Endothelial cell (in vitro differentiated cells): ENCODE measurements around the gene PRKG1. TPM values are rescaled to one million over a fixed set of nuclear protein-coding genes. Genes with fewer than 3 reads are reported as not detected.

Experiments used
- DNase-seq: peaks from one replicate; pipeline ENCODE4 v3.0.0; 2021; ENCODE audit warnings: low spot score
- H3K27ac Mint-ChIP-seq: one replicate; pipeline ENCODE4 v1.8.0; 2021; ENCODE audit warnings: mixed read lengths, inconsistent platforms; ENCODE audit not compliant: unreplicated experiment
- H3K27me3 Mint-ChIP-seq: one replicate; pipeline ENCODE4 v1.8.0; 2021; ENCODE audit warnings: mild to moderate bottlenecking, moderate library complexity, mixed read lengths, inconsistent platforms; ENCODE audit not compliant: unreplicated experiment
- H3K36me3 Mint-ChIP-seq: one replicate; pipeline ENCODE4 v1.8.0; 2021; ENCODE audit warnings: mild to moderate bottlenecking, low read depth, mixed read lengths, inconsistent platforms; ENCODE audit not compliant: unreplicated experiment
- H3K4me1 Mint-ChIP-seq: one replicate; pipeline ENCODE4 v1.8.0; 2021; ENCODE audit warnings: mild to moderate bottlenecking, mixed read lengths, inconsistent platforms; ENCODE audit not compliant: unreplicated experiment
- H3K4me3 Mint-ChIP-seq: one replicate; pipeline ENCODE4 v1.8.0; 2021; ENCODE audit warnings: mild to moderate bottlenecking, mixed read lengths, inconsistent platforms; ENCODE audit not compliant: unreplicated experiment
- H3K9me3 Mint-ChIP-seq: one replicate; pipeline ENCODE4 v1.8.0; 2021; ENCODE audit warnings: mixed read lengths, inconsistent platforms; ENCODE audit not compliant: unreplicated experiment
- CTCF ChIP-seq: fragments of 200-600 bp; sonication (generic); IDR thresholded peaks from one replicate; pipeline ENCODE4 v1.5.0; 2021; ENCODE audit warnings: antibody characterized with exemption; ENCODE audit not compliant: unreplicated experiment
- total RNA-seq: library from RNA; stranded (reverse); fragmentation: NEBNext Ultra II Directional; extraction: Animal tissue kit (Norgen Biotek cat#: 25700); gene quantifications from one replicate; pipeline ENCODE4 v1.2.1, GENCODE V29; 2021; ENCODE audit not compliant: unreplicated experiment

PRKG1 gene
- total RNA-seq, 1 donor from 2014 or later: 10.7 TPM

GRCh38 chr10:51629934-51630639 lies 555.8 kb downstream of the PRKG1 start:
- no peak for DNase-seq
- Mint-ChIP-seq H3K36me3 (no peaks in the 10 kb centered on the region), H3K4me3 (no peak overlapping the region), H3K4me1 (no peaks in the 10 kb centered on the region), H3K27me3 (no peaks in the 10 kb centered on the region), H3K9me3 (no peaks in the 10 kb centered on the region), H3K27ac (no peak overlapping the region)
- TF ChIP-seq CTCF: no peak

- H3K27me3 Mint-ChIP-seq: no peaks in the 10 kb centered on the region
- H3K4me3 Mint-ChIP-seq: no peak overlapping the region
- no peak for TF ChIP-seq CTCF
- H3K9me3 Mint-ChIP-seq: no peaks in the 10 kb centered on the region
- no peak overlapping the region for H3K27ac Mint-ChIP-seq
- no peaks in the 10 kb centered on the region for H3K4me1 Mint-ChIP-seq
- no peak for DNase-seq
- no peaks in the 10 kb centered on the region for H3K36me3 Mint-ChIP-seq
Observed at GRCh38 chr10:51630640-51631005, 556.3 kb downstream of the PRKG1 start.

GRCh38 chr10:51635436-51635835 lies 561.1 kb downstream of the PRKG1 start:
- Mint-ChIP-seq H3K27ac (no peak overlapping the region), H3K4me1 (no peaks in the 10 kb centered on the region), H3K36me3 (no peaks in the 10 kb centered on the region), H3K27me3 (peaks cover 2% of the 10 kb centered on the region), H3K9me3 (no peaks in the 10 kb centered on the region), H3K4me3 (no peak overlapping the region)
- no peak for DNase-seq
- no peak for TF ChIP-seq CTCF

GRCh38 chr10:51638211-51638610 lies 563.9 kb downstream of the PRKG1 start:
- Mint-ChIP-seq H3K27me3 (peaks cover 2% of the 10 kb centered on the region), H3K27ac (no peak overlapping the region)

More at GRCh38 chr10:51638211-51638610, 563.9 kb downstream of the PRKG1 start:
- no peak for DNase-seq
- Mint-ChIP-seq H3K9me3 (no peaks in the 10 kb centered on the region), H3K36me3 (no peaks in the 10 kb centered on the region), H3K4me1 (no peaks in the 10 kb centered on the region), H3K4me3 (no peak overlapping the region)
- no peak for TF ChIP-seq CTCF
